IPS DF 4.7 (cell line): ENCODE measurements around the gene TXNRD1.
"Not testable (repeated sequence)": the region's sequence is repeated elsewhere in the genome, so short reads cannot be mapped to it uniquely, and the experiment has no call there.

Source experiments
- DNase-seq: peaks from one replicate; pipeline ENCODE4 v3.0.0-alpha.2; 2013; ENCODE audit warnings: low spot score; ENCODE audit errors: extremely low read depth

The TXNRD1 gene

GRCh38 chr12:104215638-104216297, at the start of gene TXNRD1:
Gene TXNRD1 (plus strand): TSS chr12:104215779. CDS start chr12:104215803, 24 bp downstream.
- peak; percentile 44 for DNase-seq

DNA sequence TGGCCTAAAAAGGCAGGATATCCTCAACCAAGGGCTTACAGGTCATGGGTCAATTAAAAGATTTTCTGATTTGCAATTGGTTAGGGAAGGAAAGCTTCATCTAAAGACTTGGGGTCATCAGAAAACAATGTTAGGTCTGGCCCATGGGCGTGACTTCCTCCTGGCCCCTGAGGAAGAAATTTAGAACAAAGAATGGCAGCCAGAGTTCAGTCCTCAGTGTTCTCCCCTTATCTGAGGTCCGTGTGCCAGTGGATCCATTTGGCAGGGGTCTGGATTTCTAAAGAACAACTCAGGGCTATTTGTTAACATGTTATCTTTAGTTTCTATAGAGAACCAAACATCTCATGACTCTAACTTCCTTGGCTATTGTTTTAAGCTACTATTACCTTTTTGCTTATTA, 49.8 kb upstream of the TXNRD1 start:
- DNase-seq, result no peak

GRCh38 chr12:104166465-104166864, 49.1 kb upstream of the TXNRD1 start:
- no peak for DNase-seq

DNA sequence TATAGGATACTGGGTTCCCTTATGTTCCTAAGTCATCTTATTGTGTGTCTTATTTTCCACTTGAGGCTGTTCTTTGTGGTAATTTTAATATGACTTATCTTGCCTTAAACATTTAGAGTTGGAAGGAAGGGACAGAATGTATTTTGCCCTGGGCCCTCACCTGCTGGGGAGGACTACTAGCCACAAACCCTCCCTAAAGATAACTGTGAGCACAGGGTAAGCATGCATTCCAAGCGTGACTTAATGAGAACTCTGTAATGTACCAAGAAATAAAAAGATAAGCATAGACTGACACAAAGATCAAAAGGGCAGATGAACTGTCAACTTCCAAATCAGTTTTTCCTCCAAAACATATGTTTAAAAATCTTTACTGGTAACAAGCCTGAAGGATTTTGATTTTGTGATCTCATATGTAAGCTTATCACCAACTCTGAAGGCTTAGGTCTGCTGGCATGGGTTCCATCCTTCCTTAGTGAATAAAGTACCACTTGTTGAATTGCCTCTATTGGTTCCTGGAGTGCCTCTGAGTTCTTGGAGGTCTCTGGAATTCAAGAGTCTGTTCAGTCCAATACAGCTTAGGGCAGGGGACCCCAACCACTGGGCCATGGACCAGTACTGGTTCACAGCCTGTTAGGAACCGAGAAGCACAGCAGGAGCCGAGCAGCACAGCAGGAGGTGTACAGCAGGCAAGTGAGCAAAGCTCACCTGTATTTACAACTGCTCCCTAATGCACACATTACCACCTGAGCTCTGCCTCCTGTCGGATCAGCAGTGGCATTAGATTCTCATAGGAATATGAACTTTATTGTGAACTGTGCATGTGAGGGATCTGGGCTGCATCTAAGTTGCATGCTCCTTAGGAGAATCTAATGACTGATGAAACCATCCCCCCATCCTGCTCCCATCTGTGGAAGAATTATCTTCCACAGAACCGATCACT, 47.8 kb upstream of the TXNRD1 start:
- DNase-seq, result no peak

GRCh38 chr12:104168596-104168995, 47.0 kb upstream of the TXNRD1 start:
- DNase-seq, result no peak

GRCh38 chr12:104171785-104172569, 43.6 kb upstream of the TXNRD1 start:
- no peak for DNase-seq

GRCh38 chr12:104172570-104172947, 43.0 kb upstream of the TXNRD1 start:
- DNase-seq, result no peak

GRCh38 chr12:104173804-104174203, 41.8 kb upstream of the TXNRD1 start:
- not testable (repeated sequence) for DNase-seq

DNA sequence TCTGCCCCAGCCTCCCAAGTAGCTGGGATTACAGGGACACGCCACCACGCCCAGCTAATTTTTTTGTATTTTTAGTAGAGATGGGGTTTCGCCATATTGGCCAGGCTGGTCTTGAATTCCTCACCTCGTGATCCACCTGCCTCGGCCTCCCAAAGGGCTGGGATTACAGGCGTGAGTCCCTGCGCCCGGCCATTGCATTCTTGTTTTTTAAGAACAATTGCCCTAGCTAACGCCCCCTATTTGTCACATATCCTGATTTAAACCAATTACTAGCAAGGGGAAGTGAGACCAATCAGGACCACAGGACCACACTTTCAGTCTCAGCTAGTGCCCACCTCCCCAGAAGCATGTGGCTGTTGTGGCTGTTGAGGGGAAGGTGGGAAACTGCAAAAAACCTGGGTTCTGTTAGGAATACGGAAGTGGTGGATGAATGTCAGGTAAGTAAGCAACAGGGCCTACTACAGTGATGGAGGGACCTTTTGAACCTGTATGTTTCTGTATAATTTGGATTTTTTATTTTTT, 39.8 kb upstream of the TXNRD1 start:
- DNase-seq, result no peak

- DNase-seq, result no peak
Measured at GRCh38 chr12:104177336-104177662, 38.3 kb upstream of the TXNRD1 start.

- no peak for DNase-seq
Measured at GRCh38 chr12:104177663-104178501, 37.7 kb upstream of the TXNRD1 start.

- no peak for DNase-seq
Measured at GRCh38 chr12:104180374-104180773, 35.2 kb upstream of the TXNRD1 start.

DNA sequence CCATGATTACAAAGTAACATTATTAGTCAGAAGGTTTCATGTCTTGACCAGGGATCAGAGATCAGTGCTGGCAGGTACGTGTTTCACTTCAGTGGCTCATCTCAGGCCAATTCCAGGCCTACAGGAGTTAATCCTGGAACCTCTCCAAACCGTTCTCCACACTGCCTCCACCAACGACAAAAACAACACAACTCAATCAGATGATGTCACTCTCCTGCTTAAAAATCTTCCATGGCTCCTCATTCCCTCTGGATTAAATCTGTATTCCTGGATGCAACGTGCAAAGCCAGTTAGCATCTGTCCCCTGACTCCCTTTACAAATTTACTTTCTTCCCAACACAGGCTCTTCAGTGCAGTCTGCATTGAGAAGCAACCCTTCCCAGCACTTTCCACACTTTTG, 34.3 kb upstream of the TXNRD1 start:
- no peak for DNase-seq

DNA sequence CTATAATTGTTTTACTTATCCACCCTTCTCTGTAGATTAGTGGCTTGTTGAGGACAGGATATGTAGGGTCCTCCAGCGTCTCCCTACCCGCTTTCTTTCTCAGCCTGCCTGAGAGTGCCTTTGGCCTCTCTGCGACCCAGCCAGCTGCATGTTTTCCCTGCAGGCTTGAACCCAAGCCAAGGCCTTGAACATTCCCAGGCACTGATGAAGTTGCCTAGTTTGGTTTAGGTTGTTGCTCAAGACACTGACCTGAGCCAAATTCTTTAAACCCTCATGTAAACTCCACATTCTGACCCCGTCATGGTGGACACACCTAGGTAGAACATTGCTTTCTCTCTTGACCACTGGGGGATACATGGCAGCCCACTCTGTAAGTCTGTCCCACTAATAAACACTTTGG, 33.4 kb upstream of the TXNRD1 start:
- DNase-seq, result no peak

DNA sequence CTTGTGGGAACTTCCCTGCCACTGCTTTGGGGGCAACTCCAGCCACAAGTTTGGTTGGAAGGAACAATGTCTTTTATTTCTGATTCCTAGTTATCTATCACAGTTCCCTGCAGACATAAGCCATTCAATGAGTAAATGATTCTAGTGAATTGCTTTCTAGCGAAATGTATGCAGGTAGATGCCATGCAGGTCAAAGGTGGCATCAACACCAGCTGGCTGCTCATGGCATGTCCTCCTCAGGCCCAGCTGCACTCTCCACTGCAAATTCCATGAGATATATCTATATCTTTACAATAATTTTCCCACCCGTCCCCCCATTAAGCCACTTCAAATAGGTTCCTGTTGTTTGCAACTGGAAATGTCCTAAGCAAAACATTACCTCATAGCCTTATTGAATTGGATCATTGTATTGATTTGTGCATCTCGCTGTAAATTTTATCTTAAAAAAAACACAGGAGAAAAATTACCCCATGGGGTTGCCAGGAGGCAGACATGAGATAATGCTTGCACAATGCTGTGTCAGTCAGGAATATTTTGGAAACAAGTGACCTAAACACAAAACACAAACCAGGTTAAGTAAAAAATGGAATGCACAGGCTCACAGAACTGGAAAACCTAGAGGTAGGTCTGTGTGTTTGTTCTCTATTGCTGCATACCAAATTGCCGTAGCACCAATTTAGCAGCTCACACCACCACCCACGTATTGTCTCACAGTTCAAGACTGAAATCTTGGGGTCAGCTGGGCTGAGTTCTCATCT, 32.8 kb upstream of the TXNRD1 start:
- DNase-seq, result no peak

DNA sequence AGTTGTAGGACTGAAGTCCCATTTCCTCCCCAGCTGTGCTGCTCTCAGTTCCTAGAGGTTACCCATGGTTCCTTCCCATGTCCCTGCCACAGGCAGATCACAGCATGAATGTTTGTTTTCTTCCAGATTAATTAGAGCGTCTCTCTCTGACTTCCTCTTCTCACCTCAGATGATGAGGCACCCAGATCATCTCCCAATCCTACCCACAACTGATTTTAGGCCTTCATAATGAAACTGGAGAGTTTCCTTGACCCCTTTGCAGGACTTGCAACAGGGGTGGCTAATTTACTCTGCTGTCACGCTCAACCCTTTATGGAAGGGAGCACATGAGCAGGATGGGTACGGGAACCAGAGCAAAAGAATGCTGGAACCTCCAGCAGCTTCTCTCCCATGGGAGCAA, 32.1 kb upstream of the TXNRD1 start:
- DNase-seq, result no peak

DNA sequence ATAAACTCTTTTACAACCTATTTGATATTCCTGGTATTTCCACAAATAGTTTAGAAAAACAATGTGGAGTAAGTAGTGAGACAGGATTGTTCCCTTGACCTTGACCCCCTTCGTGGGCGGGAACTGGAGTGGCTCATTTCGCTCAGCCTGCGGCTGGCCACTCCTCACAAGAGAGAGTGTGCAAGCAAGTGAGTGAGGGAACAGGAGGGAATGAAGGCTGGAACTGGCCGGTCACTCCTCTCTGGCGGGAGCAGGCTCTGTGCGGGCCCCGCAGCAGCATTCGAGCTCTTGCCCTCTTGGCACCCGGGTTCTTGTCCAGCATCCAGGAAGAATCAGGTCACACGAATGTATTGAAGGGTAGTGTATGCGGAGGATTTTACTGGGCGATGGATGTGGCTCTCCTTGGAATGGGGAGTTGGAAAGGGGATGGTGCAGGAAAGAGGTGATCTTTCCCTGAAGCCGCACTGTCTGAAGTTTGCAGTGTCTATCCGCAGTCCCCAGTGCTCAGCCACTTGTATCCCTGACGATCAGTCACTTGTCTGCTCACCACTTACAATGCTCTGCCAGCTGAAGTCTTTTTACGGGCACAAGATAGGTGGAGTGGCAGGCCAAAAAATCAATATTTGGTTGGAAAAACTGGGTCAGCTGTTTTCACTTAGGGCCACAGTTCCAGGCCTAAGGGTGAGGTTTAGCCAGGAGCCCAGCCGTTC, 28.0 kb upstream of the TXNRD1 start:
- DNase-seq, result no peak

- no peak for DNase-seq
Measured at GRCh38 chr12:104188534-104188933, 27.0 kb upstream of the TXNRD1 start.

DNA sequence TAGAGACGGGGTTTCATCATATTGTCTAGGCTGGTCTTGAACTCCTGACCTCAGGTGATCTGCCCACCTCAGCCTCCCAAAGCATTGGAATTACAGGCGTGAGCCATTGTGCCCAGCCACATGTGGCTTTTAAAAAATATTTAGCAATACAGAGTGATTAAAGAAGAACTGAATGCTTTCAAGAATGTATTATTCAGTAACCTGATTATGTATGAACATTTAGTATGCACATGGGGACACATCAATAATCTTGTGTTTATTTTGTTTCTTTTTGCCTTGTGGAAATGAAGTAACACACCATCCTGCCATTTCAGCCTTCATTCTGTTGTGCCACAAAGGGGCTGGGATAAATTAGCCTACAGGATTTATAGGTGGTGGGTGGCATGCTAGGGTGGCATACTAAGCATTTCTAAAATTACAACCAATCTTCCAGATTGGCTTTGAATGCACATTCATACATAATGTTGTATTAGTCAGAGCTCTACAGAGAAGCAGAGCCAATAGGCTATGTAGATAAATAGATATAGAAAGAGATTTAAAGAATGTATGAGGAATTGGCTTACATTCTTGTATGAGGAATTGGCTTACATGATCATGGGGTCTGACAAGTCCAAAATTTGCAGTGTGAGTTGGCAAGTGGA, 25.5 kb upstream of the TXNRD1 start:
- DNase-seq, result no peak
